ENCODE data around the gene GPX3. TPM values are rescaled to one million over a fixed set of nuclear protein-coding genes. Genes with fewer than 3 reads are reported as not detected.

Gene GPX3
- total RNA-seq, 1 experiment from 2014 or later, result 20.4 TPM

DNA sequence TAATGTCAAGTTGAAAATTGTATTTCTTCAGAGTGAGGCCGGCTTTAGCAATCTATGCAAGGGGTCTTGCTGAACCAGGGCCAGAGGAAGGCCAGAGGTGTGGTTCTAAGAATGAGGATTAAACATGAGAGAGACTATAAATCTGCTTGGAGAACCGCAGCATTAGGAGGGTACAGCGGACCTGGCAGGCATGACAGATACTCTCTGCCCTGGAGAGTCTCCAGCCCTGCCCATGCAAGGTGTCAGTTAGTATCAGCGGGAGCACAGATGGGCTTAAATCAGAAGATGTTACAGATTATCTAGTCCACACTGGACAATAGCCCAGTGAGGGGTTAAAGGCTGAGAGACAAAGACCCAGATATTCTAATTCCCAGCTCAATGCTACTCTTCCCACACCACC is 11.5 kb upstream of the GPX3 start:
- no peak for DNase-seq
- no peak overlapping the region for H4K8ac ChIP-seq (replicated peaks; ENCODE audit: insufficient read length, low read depth, low read length)
- WGBS (ENCODE audit: extremely low coverage, insufficient read length, low lambda C conversion rate), result no CpG with 5 or more reads among the region's 4 CpGs
- no peak overlapping the region for H3K14ac ChIP-seq (ENCODE audit: insufficient read depth, low read length)
- no peaks in the 10 kb centered on the region for H4K20me1 ChIP-seq (ENCODE audit: control insufficient read depth, insufficient read depth, insufficient read length)
- no peaks in the 10 kb centered on the region for H3K27me3 ChIP-seq (ENCODE audit: insufficient read depth, low read length)
- H4K5ac ChIP-seq (ENCODE audit: insufficient read length, low read depth, low read length), result no peak overlapping the region
- no peaks in the 10 kb centered on the region for H3K4me1 ChIP-seq (ENCODE audit: insufficient read depth, low read length)
- no peak overlapping the region for H2BK15ac ChIP-seq (ENCODE audit: low read depth, low read length)
- H2BK12ac ChIP-seq (ENCODE audit: insufficient read length, low read depth, low read length), result no peak overlapping the region
- H2BK5ac ChIP-seq (ENCODE audit: insufficient read length, low read length), result no peak overlapping the region
- H3K79me2 ChIP-seq (ENCODE audit: insufficient read depth, low read length), result no peaks in the 10 kb centered on the region
- Mint-ChIP-seq H3K4me3 (no peak overlapping the region), H3K27me3 (ENCODE audit: low read depth) (peaks cover 16% of the 10 kb centered on the region), H3K9me3 (no peaks in the 10 kb centered on the region), H3K27ac (no peak overlapping the region), H3K36me3 (ENCODE audit: insufficient read depth in 1 of 3, low read depth in 3 of 3) (no peaks in the 10 kb centered on the region; a peak in 1 of 7 replicates), H3K4me1 (no peaks in the 10 kb centered on the region)
- H2BK120ac ChIP-seq (ENCODE audit: low read depth, low read length, poor library complexity, severe bottlenecking), result no peak overlapping the region
- no peak overlapping the region for H4K91ac ChIP-seq (ENCODE audit: insufficient read length, low read depth, low read length)
- H3K9me3 ChIP-seq (ENCODE audit: control insufficient read depth, low read depth, low read length), result no peaks in the 10 kb centered on the region
- no peak overlapping the region for H3K56ac ChIP-seq (ENCODE audit: insufficient read length, low read depth, low read length)
- no peak overlapping the region for H2BK20ac ChIP-seq (ENCODE audit: low read depth, low read length, poor library complexity, severe bottlenecking)
- no peak overlapping the region for H2AFZ ChIP-seq (ENCODE audit: low read length)
- no peaks in the 10 kb centered on the region for H3K23me2 ChIP-seq (ENCODE audit: insufficient read length, low read depth, low read length, poor library complexity, severe bottlenecking)
- H3K18ac ChIP-seq (ENCODE audit: insufficient read length, low read depth, low read length), result no peak overlapping the region
- no peak overlapping the region for H3K23ac ChIP-seq (ENCODE audit: insufficient read length, low read depth, low read length)
- H3K27ac ChIP-seq (ENCODE audit: insufficient read length, low read depth, low read length), result no peak overlapping the region
- no peak overlapping the region for H3K4me2 ChIP-seq (ENCODE audit: insufficient read depth, insufficient read length, low read length)
- H3T11ph ChIP-seq (ENCODE audit: low read length), result no peak overlapping the region
- H3K79me1 ChIP-seq (ENCODE audit: insufficient read depth, low read depth, low read length, poor library complexity, severe bottlenecking), result no peaks in the 10 kb centered on the region
- no peak overlapping the region for H3K4ac ChIP-seq (ENCODE audit: low read depth, low read length)
- TF ChIP-seq, protein P1, sequence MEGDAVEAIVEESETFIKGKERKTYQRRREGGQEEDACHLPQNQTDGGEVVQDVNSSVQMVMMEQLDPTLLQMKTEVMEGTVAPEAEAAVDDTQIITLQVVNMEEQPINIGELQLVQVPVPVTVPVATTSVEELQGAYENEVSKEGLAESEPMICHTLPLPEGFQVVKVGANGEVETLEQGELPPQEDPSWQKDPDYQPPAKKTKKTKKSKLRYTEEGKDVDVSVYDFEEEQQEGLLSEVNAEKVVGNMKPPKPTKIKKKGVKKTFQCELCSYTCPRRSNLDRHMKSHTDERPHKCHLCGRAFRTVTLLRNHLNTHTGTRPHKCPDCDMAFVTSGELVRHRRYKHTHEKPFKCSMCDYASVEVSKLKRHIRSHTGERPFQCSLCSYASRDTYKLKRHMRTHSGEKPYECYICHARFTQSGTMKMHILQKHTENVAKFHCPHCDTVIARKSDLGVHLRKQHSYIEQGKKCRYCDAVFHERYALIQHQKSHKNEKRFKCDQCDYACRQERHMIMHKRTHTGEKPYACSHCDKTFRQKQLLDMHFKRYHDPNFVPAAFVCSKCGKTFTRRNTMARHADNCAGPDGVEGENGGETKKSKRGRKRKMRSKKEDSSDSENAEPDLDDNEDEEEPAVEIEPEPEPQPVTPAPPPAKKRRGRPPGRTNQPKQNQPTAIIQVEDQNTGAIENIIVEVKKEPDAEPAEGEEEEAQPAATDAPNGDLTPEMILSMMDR (conservative IDR thresholded peaks at IDR 0.05), result no peak
- H3K9ac ChIP-seq (ENCODE audit: extremely low read depth, insufficient read length, low read length), result no peak overlapping the region
- H2AK5ac ChIP-seq (ENCODE audit: insufficient read length, low read length), result no peak overlapping the region

Data from H9 (cell line).